Mesothelial cell of epicardium (in vitro differentiated cells): ENCODE data around the gene FAM8A1. TPM values are rescaled to one million over a fixed set of nuclear protein-coding genes. Genes with fewer than 3 reads are reported as not detected.

Experiments
- DNase-seq, 2 experiments: peaks; one replicate each; pipeline ENCODE4 v3.0.0; 2021; ENCODE audit warnings: low spot score in 2 of 2; ENCODE audit not compliant: unreplicated experiment in 2 of 2
- H3K27ac Mint-ChIP-seq: 2 replicates; pipeline ENCODE4 v1.8.0; 2021; ENCODE audit warnings: mixed read lengths
- H3K27me3 Mint-ChIP-seq: 2 replicates; pipeline ENCODE4 v1.8.0; 2021; ENCODE audit warnings: low read depth, mixed read lengths
- H3K36me3 Mint-ChIP-seq: 2 replicates; pipeline ENCODE4 v1.8.0; 2021; ENCODE audit warnings: mixed read lengths
- H3K4me1 Mint-ChIP-seq: 2 replicates; pipeline ENCODE4 v1.8.0; 2021; ENCODE audit warnings: mixed read lengths
- H3K4me3 Mint-ChIP-seq: 2 replicates; pipeline ENCODE4 v1.8.0; 2021; ENCODE audit warnings: mild to moderate bottlenecking, moderate library complexity, mixed read lengths
- H3K9me3 Mint-ChIP-seq: 2 replicates; pipeline ENCODE4 v1.8.0; 2021; ENCODE audit warnings: mixed read lengths
- CTCF ChIP-seq: fragments of 200-600 bp; sonication (generic); IDR thresholded peaks from one replicate; pipeline ENCODE4 v1.5.0; 2021; ENCODE audit warnings: antibody characterized with exemption; ENCODE audit not compliant: unreplicated experiment
- total RNA-seq: library from RNA; stranded (reverse); gene quantifications from 3 replicates; pipeline ENCODE4 v1.2.1, GENCODE V29; 2021

Gene FAM8A1
- total RNA-seq, 1 donor from 2014 or later = 21.2 TPM

- Mint-ChIP-seq H3K4me1 (no peaks in the 10 kb centered on the region), H3K9me3 (no peaks in the 10 kb centered on the region), H3K27me3 (no peaks in the 10 kb centered on the region), H3K27ac (no peak overlapping the region), H3K4me3 (no peak overlapping the region), H3K36me3 (peaks cover 42% of the 10 kb centered on the region)
- TF ChIP-seq CTCF = no peak
- DNase-seq = no peak
Measured at GRCh38 chr6:17622144-17622543, 22.0 kb downstream of the FAM8A1 start.

DNA sequence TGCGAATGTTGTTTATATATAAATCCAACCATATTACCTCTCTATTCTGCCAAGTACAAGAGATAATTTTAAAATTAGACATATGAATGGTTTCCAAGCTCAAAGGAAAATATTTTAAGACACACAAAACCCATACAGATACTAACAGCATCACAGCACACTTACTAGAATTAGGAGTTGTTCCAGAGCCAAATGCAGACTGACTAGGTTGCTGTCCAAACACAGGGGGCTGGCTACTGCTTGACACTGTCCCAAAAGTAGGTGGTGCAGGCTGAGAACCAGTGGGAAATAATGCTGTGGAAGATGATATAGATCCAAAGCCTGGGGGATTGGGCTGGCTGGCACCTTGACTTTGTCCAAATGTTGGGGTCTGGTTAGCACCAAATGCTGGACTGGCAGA is 24.3 kb downstream of the FAM8A1 start:
- DNase-seq = no peak
- Mint-ChIP-seq H3K4me1 (no peaks in the 10 kb centered on the region), H3K27me3 (no peaks in the 10 kb centered on the region), H3K9me3 (no peaks in the 10 kb centered on the region), H3K4me3 (no peak overlapping the region), H3K27ac (no peak overlapping the region), H3K36me3 (peaks cover 43% of the 10 kb centered on the region)
- TF ChIP-seq CTCF = no peak

GRCh38 chr6:17628873-17629272 is 28.8 kb downstream of the FAM8A1 start:
- peaks cover 6% of the 10 kb centered on the region for H3K4me1 Mint-ChIP-seq
- peaks cover 47% of the 10 kb centered on the region for H3K36me3 Mint-ChIP-seq
- no peak overlapping the region for H3K4me3 Mint-ChIP-seq
- DNase-seq = no peak
- no peak overlapping the region for H3K27ac Mint-ChIP-seq
- TF ChIP-seq CTCF = no peak
- no peaks in the 10 kb centered on the region for H3K27me3 Mint-ChIP-seq
- H3K9me3 Mint-ChIP-seq = no peaks in the 10 kb centered on the region

- Mint-ChIP-seq H3K4me1 (peaks cover 6% of the 10 kb centered on the region), H3K9me3 (no peaks in the 10 kb centered on the region), H3K4me3 (no peak overlapping the region), H3K27ac (no peak overlapping the region), H3K27me3 (no peaks in the 10 kb centered on the region), H3K36me3 (peaks cover 43% of the 10 kb centered on the region)
- TF ChIP-seq CTCF = no peak
- no peak for DNase-seq
Measured at GRCh38 chr6:17629824-17630510, 29.9 kb downstream of the FAM8A1 start.

DNA sequence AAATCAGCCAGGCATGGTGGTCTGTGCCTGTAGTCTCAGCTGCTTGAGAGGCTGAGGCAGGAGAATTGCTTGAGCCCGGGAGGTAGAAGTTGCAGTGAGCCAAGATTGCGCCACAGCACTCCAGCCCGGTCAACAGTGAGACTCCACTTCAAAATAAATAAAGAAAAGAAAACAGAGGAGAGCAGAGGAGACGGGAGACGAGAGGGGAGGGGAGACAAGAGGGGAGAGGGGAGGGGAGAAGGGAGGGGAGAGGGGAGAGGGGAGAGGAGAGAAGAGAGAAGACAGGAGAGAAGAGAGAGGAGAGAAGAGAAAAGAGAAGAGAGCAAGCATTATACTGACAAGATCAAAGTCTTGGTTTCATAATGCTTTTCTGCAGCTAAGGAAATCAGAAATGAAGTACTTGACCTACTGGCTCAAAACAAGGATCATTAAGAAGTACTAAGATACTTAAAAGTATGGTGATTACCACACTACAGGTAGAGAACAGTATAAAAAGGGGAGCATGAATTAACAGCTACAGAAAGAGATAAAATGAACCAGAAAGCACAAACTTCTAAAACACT is 30.5 kb downstream of the FAM8A1 start:
- Mint-ChIP-seq H3K4me3 (no peak overlapping the region), H3K27me3 (no peaks in the 10 kb centered on the region), H3K9me3 (no peaks in the 10 kb centered on the region), H3K4me1 (peaks cover 6% of the 10 kb centered on the region), H3K36me3 (peaks cover 43% of the 10 kb centered on the region), H3K27ac (peak overlapping the region; percentile 35)
- no peak for DNase-seq
- no peak for TF ChIP-seq CTCF
